Ectodermal cell (in vitro differentiated cells): Measurements from ENCODE around the gene PHPT1. TPM values are rescaled to one million over a fixed set of nuclear protein-coding genes. Genes with fewer than 3 reads are reported as not detected.
"Not testable (repeated sequence)": the region's sequence is repeated elsewhere in the genome, so short reads cannot be mapped to it uniquely, and the experiment has no call there.

Experiments
- H3K27ac ChIP-seq: 2 replicates; pipeline ENCODE4 v1.7.0; 2013; ENCODE audit warnings: mild to moderate bottlenecking, low read depth, low read length; ENCODE audit not compliant: insufficient read depth, poor library complexity, severe bottlenecking
- H3K27me3 ChIP-seq: 2 replicates; pipeline ENCODE4 v1.7.0; 2013; ENCODE audit warnings: mild to moderate bottlenecking, low read length; ENCODE audit not compliant: insufficient read depth, control insufficient read depth, poor library complexity, severe bottlenecking
- H3K36me3 ChIP-seq: one replicate; pipeline ENCODE4 v1.7.0; 2013; ENCODE audit warnings: low read length; ENCODE audit not compliant: control insufficient read depth, insufficient read depth
- H3K4me1 ChIP-seq: one replicate; pipeline ENCODE4 v1.7.0; 2013; ENCODE audit warnings: low read length; ENCODE audit not compliant: control insufficient read depth, insufficient read depth
- H3K4me3 ChIP-seq: 2 replicates; pipeline ENCODE4 v1.7.0; 2013; ENCODE audit warnings: low read depth, low read length, control low read depth; ENCODE audit not compliant: insufficient read depth
- H3K9me3 ChIP-seq: 2 replicates; pipeline ENCODE4 v1.7.0; 2013; ENCODE audit warnings: mild to moderate bottlenecking, low read length, moderate library complexity; ENCODE audit not compliant: control insufficient read depth
- WGBS, 2 experiments: methylation state at CpG; one replicate each; pipeline ENCODE4 v1.1.7; 2013; ENCODE audit warnings: missing lambda C conversion rate in 2 of 2; 5-methylcytosine and 5-hydroxymethylcytosine counted together
- polyA plus RNA-seq, 4 experiments: library from polyadenylated mRNA; stranded (reverse); fragments of 50-300 nt; gene quantifications; one replicate each; pipeline ENCODE4 v1.2.3, GENCODE V29; 2013

PHPT1 gene
- polyA plus RNA-seq (2013, experiment 1 of 4), result 180 TPM
- 167 TPM for polyA plus RNA-seq (2013, experiment 2 of 4)
- 171 TPM for polyA plus RNA-seq (2013, experiment 3 of 4)
- 186 TPM for polyA plus RNA-seq (2013, experiment 4 of 4)

GRCh38 chr9:136849038-136849959 is at the start of gene PHPT1:
TSS of gene PHPT1 (plus strand) at chr9:136849409. CDS start at chr9:136849431, 22 bp downstream.
- H3K4me3 ChIP-seq, result peak within 1 kb of the TSS; percentile 71
- peak within 1 kb of the TSS; percentile 87 for H3K27ac ChIP-seq
- peaks cover 24% of the 10 kb centered on the region for H3K27me3 ChIP-seq
- H3K4me1 ChIP-seq, result peaks cover 6% of the 10 kb centered on the region
- WGBS, 2 experiments, result 1% methylated on average over 77 of the region's 77 CpGs
- no peaks in the 10 kb centered on the region for H3K9me3 ChIP-seq
- peaks cover 8% of the 10 kb centered on the region for H3K36me3 ChIP-seq

- Histone ChIP-seq H3K27me3 (peaks cover 20% of the 10 kb centered on the region), H3K27ac (no peak overlapping the region), H3K4me1 (peaks cover 28% of the 10 kb centered on the region), H3K4me3 (peak overlapping the region; percentile 36), H3K36me3 (no peaks in the 10 kb centered on the region), H3K9me3 (no peaks in the 10 kb centered on the region)
- WGBS, 2 experiments, result 1% methylated on average over 63 of the region's 63 CpGs
These were observed 49.2 kb upstream of the PHPT1 start for GRCh38 chr9:136799854-136800657.

GRCh38 chr9:136802321-136802720 is 46.9 kb upstream of the PHPT1 start:
- WGBS, 2 experiments, result 90 to 91% methylated on average over 6 of the region's 6 CpGs
- Histone ChIP-seq H3K4me1 (peaks cover 18% of the 10 kb centered on the region), H3K36me3 (no peaks in the 10 kb centered on the region), H3K27ac (no peak overlapping the region), H3K4me3 (no peak overlapping the region), H3K27me3 (peaks cover 20% of the 10 kb centered on the region), H3K9me3 (no peaks in the 10 kb centered on the region)

- peaks cover 17% of the 10 kb centered on the region for H3K4me1 ChIP-seq
- peaks cover 20% of the 10 kb centered on the region for H3K27me3 ChIP-seq
- not testable (repeated sequence) for H3K9me3 ChIP-seq, H3K36me3 ChIP-seq, H3K27ac ChIP-seq, H3K4me3 ChIP-seq
- WGBS, 2 experiments, result 90 to 92% methylated on average over 7 to 8 of the region's 9 CpGs
These were observed 46.1 kb upstream of the PHPT1 start for GRCh38 chr9:136803009-136803550.

GRCh38 chr9:136803551-136804508 is 45.4 kb upstream of the PHPT1 start:
- 95% methylated on average over 22 of the region's 22 CpGs for WGBS, 2 experiments
- H3K27me3 ChIP-seq, result peaks cover 15% of the 10 kb centered on the region

GRCh38 chr9:136804509-136805206 is 44.6 kb upstream of the PHPT1 start:
- Histone ChIP-seq H3K9me3 (no peaks in the 10 kb centered on the region), H3K27ac (no peak overlapping the region), H3K4me3 (no peak overlapping the region), H3K4me1 (peaks cover 14% of the 10 kb centered on the region), H3K27me3 (peaks cover 7% of the 10 kb centered on the region), H3K36me3 (no peaks in the 10 kb centered on the region)
- WGBS, 2 experiments, result 94 to 95% methylated on average over 20 of the region's 20 CpGs

More at GRCh38 chr9:136803551-136804508, 45.4 kb upstream of the PHPT1 start:
- Histone ChIP-seq H3K27ac (no peak overlapping the region), H3K9me3 (no peaks in the 10 kb centered on the region), H3K4me1 (peaks cover 17% of the 10 kb centered on the region), H3K4me3 (no peak overlapping the region), H3K36me3 (no peaks in the 10 kb centered on the region)

- H3K27me3 ChIP-seq, result peaks cover 4% of the 10 kb centered on the region
- no peak overlapping the region for H3K27ac ChIP-seq
- 93 to 94% methylated on average over 12 of the region's 12 CpGs for WGBS, 2 experiments
- H3K4me1 ChIP-seq, result peaks cover 18% of the 10 kb centered on the region
- no peaks in the 10 kb centered on the region for H3K9me3 ChIP-seq
- no peak overlapping the region for H3K4me3 ChIP-seq
- no peaks in the 10 kb centered on the region for H3K36me3 ChIP-seq
These were observed 43.9 kb upstream of the PHPT1 start for GRCh38 chr9:136805207-136805740.

- Histone ChIP-seq H3K4me1 (peaks cover 20% of the 10 kb centered on the region), H3K4me3 (no peak overlapping the region), H3K27ac (no peak overlapping the region), H3K36me3 (no peaks in the 10 kb centered on the region), H3K9me3 (no peaks in the 10 kb centered on the region), H3K27me3 (peaks cover 4% of the 10 kb centered on the region)
- 94 to 97% methylated on average over 10 of the region's 10 CpGs for WGBS, 2 experiments
These were observed 43.1 kb upstream of the PHPT1 start for GRCh38 chr9:136806067-136806466.
